Uterus (tissue), 4 donors: ENCODE data around the gene TBC1D2B. TPM values are rescaled to one million over a fixed set of nuclear protein-coding genes. Genes with fewer than 3 reads are reported as not detected.

Experiments
- DNase-seq, 2 donors: peaks; one replicate each; pipeline ENCODE4 v3.0.0-alpha.2; 2019 to 2020
- H3K27ac ChIP-seq, 2 donors: fragments of 200-600 bp; sonication (generic); 1 replicate in 1 of 2; 2 replicates in 1 of 2; pipeline ENCODE4 v1.5.1; 2016 to 2018
- H3K27me3 ChIP-seq, 2 donors: fragments of 200-600 bp; sonication (generic); one replicate each; pipeline ENCODE4 v1.5.1; 2018 to 2019; ENCODE audit warnings: control low read depth in 1 of 2
- H3K36me3 ChIP-seq, 2 donors: fragments of 200-600 bp; sonication (generic); one replicate each; pipeline ENCODE4 v1.5.1; 2019; ENCODE audit warnings: control low read depth in 1 of 2
- H3K4me1 ChIP-seq, 2 donors: fragments of 200-600 bp; sonication (generic); one replicate each; pipeline ENCODE4 v1.5.1; 2018 to 2019; ENCODE audit warnings: control low read depth in 1 of 2
- H3K4me3 ChIP-seq, 2 donors: fragments of 200-600 bp; sonication (generic); 1 replicate in 1 of 2; 2 replicates in 1 of 2; pipeline ENCODE4 v1.5.1; 2018 to 2019; ENCODE audit warnings: mild to moderate bottlenecking in 1 of 2
- H3K9me3 ChIP-seq, 2 donors: fragments of 200-600 bp; sonication (generic); one replicate each; pipeline ENCODE4 v1.5.1; 2019; ENCODE audit warnings: control low read depth in 1 of 2
- POLR2A ChIP-seq, 2 donors: fragments of 450-650 bp; IDR thresholded peaks; one replicate each; pipeline ENCODE4 v1.6.1; 2016; ENCODE audit warnings: antibody characterized with exemption in 2 of 2, mild to moderate bottlenecking in 1 of 2, moderate library complexity in 1 of 2
- intact Hi-C: fragments of 100-400 bp; cut with DNase I; formaldehyde crosslinking; loops from one replicate; pipeline ENCODE4 v1.15.1; 2023; ENCODE audit warnings: low total_unique reads
- total RNA-seq, 4 donors: library from RNA; depleted of rRNA in 3 of 4; stranded (reverse); fragments of >200 nt in 3 of 4; gene quantifications; one replicate each; pipeline versions ENCODE4 v1.1.0 to v1.2.4, GENCODE V29; 2014 to 2023
- TF ChIP-seq, protein P1 (sequence below), 4 experiments: fragments of 200-600 bp in 2 of 4; fragments of 450-650 bp in 2 of 4; sonication (generic) in 2 of 4; IDR thresholded peaks; one replicate each; pipeline ENCODE4 v1.5.1; 2016 to 2019; ENCODE audit warnings: antibody characterized with exemption in 4 of 4, mild to moderate bottlenecking in 2 of 4, moderate library complexity in 1 of 4
- donor health status: DM: yes; HTN: yes; CAD: no.

TBC1D2B gene
- total RNA-seq, 4 donors from 2014 or later = 27.7 to 89.0 (median 57.9) TPM

DNA sequence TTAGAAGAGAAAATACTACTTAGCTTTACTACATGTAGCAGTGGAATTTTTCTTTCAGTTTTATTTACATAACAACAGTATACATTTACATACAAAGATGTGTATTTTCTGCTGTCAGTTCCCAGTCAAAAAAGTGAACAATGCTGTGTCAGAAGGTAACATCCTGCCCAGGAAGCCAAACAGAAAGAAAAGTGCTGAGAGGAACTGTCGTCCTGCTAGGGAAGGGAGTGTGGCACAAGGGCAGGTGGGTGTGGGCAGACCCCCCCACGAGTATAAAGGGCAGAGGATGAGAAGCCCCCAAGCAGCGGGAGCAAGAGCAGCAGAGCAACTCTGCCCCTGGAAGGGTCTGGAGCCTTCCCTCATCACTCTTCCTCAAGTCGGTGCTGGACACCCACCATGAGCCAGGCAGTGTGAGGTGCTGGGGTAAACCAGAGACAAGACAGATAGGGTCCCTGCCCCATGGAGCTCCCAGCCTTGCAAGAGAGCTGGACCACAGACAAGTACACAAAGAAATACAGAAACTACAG, 39.7 kb downstream of the TBC1D2B start:
- Histone ChIP-seq H3K27ac (peak overlapping the region in 1 of 2 donors; percentile 2), H3K9me3 (no peaks in the 10 kb centered on the region), H3K4me1 (peaks cover 4 to 15% of the 10 kb centered on the region in 2 donors), H3K4me3 (no peak overlapping the region), H3K27me3 (no peaks in the 10 kb centered on the region), H3K36me3 (no peaks in the 10 kb centered on the region)
- no peak for DNase-seq
- TF ChIP-seq POLR2A (IDR thresholded peaks at IDR 0.05) = no peak
- TF ChIP-seq, protein P1, sequence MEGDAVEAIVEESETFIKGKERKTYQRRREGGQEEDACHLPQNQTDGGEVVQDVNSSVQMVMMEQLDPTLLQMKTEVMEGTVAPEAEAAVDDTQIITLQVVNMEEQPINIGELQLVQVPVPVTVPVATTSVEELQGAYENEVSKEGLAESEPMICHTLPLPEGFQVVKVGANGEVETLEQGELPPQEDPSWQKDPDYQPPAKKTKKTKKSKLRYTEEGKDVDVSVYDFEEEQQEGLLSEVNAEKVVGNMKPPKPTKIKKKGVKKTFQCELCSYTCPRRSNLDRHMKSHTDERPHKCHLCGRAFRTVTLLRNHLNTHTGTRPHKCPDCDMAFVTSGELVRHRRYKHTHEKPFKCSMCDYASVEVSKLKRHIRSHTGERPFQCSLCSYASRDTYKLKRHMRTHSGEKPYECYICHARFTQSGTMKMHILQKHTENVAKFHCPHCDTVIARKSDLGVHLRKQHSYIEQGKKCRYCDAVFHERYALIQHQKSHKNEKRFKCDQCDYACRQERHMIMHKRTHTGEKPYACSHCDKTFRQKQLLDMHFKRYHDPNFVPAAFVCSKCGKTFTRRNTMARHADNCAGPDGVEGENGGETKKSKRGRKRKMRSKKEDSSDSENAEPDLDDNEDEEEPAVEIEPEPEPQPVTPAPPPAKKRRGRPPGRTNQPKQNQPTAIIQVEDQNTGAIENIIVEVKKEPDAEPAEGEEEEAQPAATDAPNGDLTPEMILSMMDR (IDR thresholded peaks at IDR 0.05) = no peak
- intact Hi-C loops = no loop called here

DNA sequence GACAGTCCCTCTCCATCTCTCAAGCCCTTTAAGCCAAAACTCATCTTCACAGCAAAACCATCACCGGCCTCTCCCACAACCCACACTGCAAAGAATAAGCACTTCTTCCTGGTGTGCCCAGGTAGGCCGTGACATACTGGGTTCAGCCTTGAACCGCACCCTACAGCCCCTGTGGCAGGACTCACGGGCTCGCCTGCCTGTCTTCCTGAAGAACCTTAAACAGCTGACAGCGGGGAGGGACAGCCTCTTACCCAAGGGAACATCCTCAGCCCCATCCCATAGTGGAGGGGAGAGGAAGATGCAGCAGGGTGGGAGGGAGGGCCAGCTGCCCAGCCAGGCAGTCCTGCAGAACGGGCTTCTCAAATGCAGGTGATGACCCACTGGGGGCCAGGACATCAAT, 40.2 kb downstream of the TBC1D2B start:
- DNase-seq = no peak
- intact Hi-C loops = no loop called here
- H3K27me3 ChIP-seq = no peaks in the 10 kb centered on the region
- no peaks in the 10 kb centered on the region for H3K36me3 ChIP-seq
- TF ChIP-seq POLR2A (IDR thresholded peaks at IDR 0.05) = no peak
- TF ChIP-seq, protein P1 (IDR thresholded peaks at IDR 0.05) = no peak
- H3K4me1 ChIP-seq = peaks cover 4 to 15% of the 10 kb centered on the region in 2 donors
- no peaks in the 10 kb centered on the region for H3K9me3 ChIP-seq
- no peak overlapping the region for H3K4me3 ChIP-seq
- H3K27ac ChIP-seq = no peak overlapping the region

DNA sequence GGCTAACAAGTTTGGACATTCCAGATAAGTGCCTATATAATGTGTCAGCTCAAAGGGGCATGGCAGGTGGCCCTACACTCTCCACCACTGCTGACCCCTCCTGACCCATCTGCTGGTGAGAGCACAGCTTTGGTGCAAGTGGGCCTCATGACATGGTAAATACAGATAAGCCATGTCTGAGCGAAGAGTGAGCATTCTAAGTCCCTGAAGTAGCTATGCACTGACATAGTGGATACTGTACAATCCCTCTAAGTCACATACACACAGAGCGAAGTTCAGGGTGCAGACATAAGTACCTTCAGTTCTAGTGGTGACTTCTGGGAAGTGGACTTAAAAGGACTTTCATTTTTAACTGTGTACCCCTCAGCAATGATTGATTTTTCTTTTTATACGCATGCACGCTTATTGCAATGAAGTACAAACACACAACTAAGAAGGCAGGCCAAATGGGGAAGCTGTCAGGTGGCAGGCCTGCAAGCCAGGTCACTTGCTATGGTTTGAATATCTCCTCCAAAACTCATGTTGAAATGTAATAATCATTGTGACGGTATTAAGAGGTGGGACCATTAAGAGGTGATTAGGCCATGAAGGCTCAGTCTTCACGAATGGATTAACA, 41.5 kb downstream of the TBC1D2B start:
- intact Hi-C loops = no loop called here
- TF ChIP-seq, protein P1 (IDR thresholded peaks at IDR 0.05) = no peak
- TF ChIP-seq POLR2A (IDR thresholded peaks at IDR 0.05) = no peak
- no peak overlapping the region for H3K4me3 ChIP-seq
- H3K27ac ChIP-seq = peak overlapping the region; percentile 62 to 65
- peaks cover 4 to 15% of the 10 kb centered on the region in 2 donors for H3K4me1 ChIP-seq
- DNase-seq = no peak
- H3K36me3 ChIP-seq = no peaks in the 10 kb centered on the region
- H3K27me3 ChIP-seq = no peaks in the 10 kb centered on the region
- no peaks in the 10 kb centered on the region for H3K9me3 ChIP-seq

DNA sequence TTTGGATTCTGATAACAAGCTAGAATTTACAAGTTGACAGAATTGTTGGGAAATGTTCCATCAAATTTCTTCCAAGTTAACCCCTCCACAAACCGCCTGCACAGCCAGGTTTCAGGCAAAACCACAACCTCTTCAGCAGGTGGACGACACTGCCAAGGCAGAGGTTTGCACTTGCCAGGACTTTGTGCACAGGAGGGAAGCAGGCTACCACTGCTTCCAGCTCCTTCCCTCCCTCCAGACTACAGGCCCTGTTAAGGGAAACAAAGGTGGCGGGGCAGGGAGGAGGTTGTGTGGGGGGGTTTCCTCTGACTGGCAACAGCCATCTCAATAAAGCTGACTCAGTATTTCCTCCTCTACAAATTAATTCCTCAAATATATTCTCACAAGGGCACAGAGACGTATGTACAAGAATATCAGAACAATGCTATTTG, 42.2 kb downstream of the TBC1D2B start:
- H3K9me3 ChIP-seq = no peaks in the 10 kb centered on the region
- peak; percentile 43 to 49 for DNase-seq
- no peaks in the 10 kb centered on the region for H3K36me3 ChIP-seq
- intact Hi-C loops = no loop called here
- peaks cover 4 to 15% of the 10 kb centered on the region in 2 donors for H3K4me1 ChIP-seq
- H3K4me3 ChIP-seq = no peak overlapping the region
- H3K27ac ChIP-seq = peak overlapping the region; percentile 62 to 65
- TF ChIP-seq, protein P1 (IDR thresholded peaks at IDR 0.05) = no peak
- no peak for TF ChIP-seq POLR2A (IDR thresholded peaks at IDR 0.05)
- H3K27me3 ChIP-seq = no peaks in the 10 kb centered on the region

DNA sequence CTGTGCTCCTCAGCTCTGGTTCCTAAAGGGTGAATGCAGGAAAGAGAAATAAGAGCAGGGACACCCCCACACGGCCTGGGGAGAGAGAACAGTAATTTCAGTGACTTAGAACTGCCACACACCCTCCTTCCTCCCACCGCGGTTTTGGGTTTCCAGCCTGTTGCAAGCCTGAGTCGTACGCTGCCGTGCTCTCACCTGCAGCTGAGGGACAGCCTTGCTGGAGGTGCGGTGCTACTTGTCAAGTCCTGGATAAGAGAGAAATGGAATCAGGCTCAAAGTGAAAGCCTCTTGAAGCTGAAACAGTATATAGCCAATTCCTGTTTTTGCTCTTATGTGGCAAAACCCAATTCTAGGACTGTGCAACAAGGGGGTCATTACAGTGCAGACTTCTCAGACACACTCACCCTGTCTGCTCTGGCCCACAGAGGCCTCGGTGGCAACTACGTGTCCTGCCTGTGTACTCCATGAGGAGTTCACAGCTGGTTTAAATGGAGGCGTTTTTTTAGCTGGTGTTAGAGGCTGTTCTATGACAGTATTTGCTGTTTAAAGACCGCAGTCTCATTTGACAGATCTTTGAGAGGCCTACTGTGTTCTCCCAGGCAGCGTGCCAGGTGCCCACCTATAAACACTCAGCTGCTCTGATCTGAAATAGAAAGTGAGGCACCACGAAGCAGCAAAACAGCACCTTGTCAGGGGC, 42.9 kb downstream of the TBC1D2B start:
- peak overlapping the region; percentile 62 to 65 for H3K27ac ChIP-seq
- no peaks in the 10 kb centered on the region for H3K36me3 ChIP-seq
- H3K4me1 ChIP-seq = peaks cover 4 to 15% of the 10 kb centered on the region in 2 donors
- TF ChIP-seq, protein P1 (IDR thresholded peaks at IDR 0.05) = no peak
- TF ChIP-seq POLR2A (IDR thresholded peaks at IDR 0.05) = no peak
- intact Hi-C loops = no loop called here
- H3K27me3 ChIP-seq = no peaks in the 10 kb centered on the region
- DNase-seq = no peak
- no peak overlapping the region for H3K4me3 ChIP-seq
- no peaks in the 10 kb centered on the region for H3K9me3 ChIP-seq
